T-helper 1 cell treated with Interleukin-12 subunit alpha and Interleukin-12 subunit beta and Interleukin-4 antibody, amounts not matched to agents 30 μg/mL and 1 μg/mL, for 36 hours (primary cell): ENCODE data around the gene GPATCH2L.

Source experiments
- H3K27ac Mint-ChIP-seq: one replicate; pipeline ENCODE4 v1.8.0; 2021; ENCODE audit warnings: mild to moderate bottlenecking, mixed read lengths
- H3K27me3 Mint-ChIP-seq: one replicate; pipeline ENCODE4 v1.8.0; 2021; ENCODE audit warnings: low read depth, mixed read lengths
- H3K36me3 Mint-ChIP-seq: one replicate; pipeline ENCODE4 v1.8.0; 2021; ENCODE audit warnings: low read depth, mixed read lengths
- H3K4me1 Mint-ChIP-seq: one replicate; pipeline ENCODE4 v1.8.0; 2021; ENCODE audit warnings: low read depth, mixed read lengths
- H3K4me3 Mint-ChIP-seq: one replicate; pipeline ENCODE4 v1.8.0; 2021; ENCODE audit warnings: mild to moderate bottlenecking, moderate library complexity, mixed read lengths
- H3K9me3 Mint-ChIP-seq: one replicate; pipeline ENCODE4 v1.8.0; 2021; ENCODE audit warnings: mixed read lengths

Gene GPATCH2L

GRCh38 chr14:76203086-76204001 lies 51.6 kb downstream of the GPATCH2L start:
- Mint-ChIP-seq H3K27ac (no peak overlapping the region), H3K4me3 (no peak overlapping the region), H3K27me3 (no peaks in the 10 kb centered on the region), H3K4me1 (peaks cover 2% of the 10 kb centered on the region), H3K9me3 (no peaks in the 10 kb centered on the region), H3K36me3 (peaks cover 37% of the 10 kb centered on the region)

DNA sequence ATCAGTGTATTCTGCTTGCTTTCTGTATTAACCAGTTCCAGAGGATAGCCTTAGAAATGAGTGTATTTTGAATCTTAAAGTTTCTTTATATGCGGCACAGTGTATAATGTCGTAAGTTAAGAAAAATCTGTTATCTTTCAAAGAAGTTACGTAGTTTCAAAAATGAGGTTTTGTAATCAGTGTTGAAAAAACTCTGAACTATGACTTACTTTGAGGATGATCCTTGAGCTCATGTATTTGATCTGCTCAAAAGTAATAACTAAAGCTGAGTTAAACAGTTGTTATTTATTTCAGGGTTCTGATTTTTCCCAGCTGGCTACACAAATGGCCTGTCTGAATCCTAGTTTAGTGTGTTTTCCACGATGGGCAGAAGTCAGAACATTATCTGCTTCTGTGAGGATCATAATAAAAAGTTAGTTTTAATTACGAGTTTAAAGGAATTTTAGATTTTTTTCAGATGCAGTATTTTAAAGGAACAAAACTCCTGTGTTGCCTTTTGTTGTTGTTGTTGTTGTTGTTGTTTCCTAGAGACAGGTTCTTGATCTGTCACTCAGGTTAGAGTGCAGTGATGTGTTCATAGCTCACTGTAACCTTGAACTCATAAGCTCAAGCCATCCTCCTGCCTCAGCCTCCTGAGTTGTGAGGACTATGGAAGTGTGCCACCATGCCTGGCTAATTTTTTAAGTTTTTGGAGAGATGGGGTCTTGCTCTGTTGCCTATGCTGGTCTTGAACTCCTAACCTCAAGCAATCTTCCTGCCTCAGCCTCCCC lies 52.9 kb downstream of the GPATCH2L start:
- Mint-ChIP-seq H3K4me3 (no peak overlapping the region), H3K36me3 (peaks cover 38% of the 10 kb centered on the region), H3K4me1 (peaks cover 2% of the 10 kb centered on the region), H3K27ac (no peak overlapping the region), H3K9me3 (no peaks in the 10 kb centered on the region), H3K27me3 (no peaks in the 10 kb centered on the region)

GRCh38 chr14:76205708-76206107 lies 54.0 kb downstream of the GPATCH2L start:
- Mint-ChIP-seq H3K9me3 (no peaks in the 10 kb centered on the region), H3K27ac (no peak overlapping the region), H3K4me3 (no peak overlapping the region), H3K27me3 (no peaks in the 10 kb centered on the region), H3K36me3 (peaks cover 33% of the 10 kb centered on the region), H3K4me1 (peaks cover 2% of the 10 kb centered on the region)

DNA sequence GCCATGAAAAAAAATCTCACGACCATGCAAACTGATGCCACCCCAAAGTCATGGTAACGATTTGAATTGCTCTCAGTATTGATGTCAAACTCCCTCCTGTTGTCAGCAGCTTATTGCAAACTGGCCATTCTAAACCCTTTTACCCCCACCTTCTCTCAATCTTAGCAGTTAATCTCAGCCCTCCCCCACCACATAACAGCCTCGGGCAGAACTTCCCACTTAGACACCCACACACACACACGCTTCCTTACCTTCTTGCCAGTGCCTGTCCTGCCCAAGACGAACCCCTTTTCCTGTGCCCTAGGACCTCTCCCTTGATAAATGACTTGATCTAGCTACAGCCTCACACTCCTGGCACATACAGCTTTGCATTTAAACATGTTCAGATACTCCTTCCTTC lies 56.6 kb downstream of the GPATCH2L start:
- Mint-ChIP-seq H3K4me3 (no peak overlapping the region), H3K4me1 (peaks cover 2% of the 10 kb centered on the region), H3K27me3 (no peaks in the 10 kb centered on the region), H3K27ac (no peak overlapping the region), H3K36me3 (peaks cover 18% of the 10 kb centered on the region), H3K9me3 (peaks cover 4% of the 10 kb centered on the region)

DNA sequence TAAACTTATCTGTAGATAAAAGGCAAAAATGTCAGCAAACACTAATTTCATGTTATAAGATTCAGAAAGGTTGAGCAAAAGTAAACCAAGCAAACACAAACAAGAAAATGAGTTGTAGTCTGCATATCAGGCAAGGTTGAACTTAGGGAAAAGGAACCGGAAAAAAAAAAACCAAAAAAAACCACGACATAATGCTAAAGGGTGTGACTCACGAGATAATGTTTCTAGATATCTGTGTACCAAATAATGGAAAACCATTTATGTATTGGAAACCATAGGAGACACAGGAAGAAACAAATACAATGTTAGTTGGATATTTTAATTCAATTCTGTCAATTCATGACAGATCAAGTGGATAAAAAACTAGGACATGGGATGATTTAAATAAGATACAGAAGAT lies 60.5 kb downstream of the GPATCH2L start:
- Mint-ChIP-seq H3K4me3 (no peak overlapping the region), H3K4me1 (no peaks in the 10 kb centered on the region), H3K27ac (no peak overlapping the region), H3K9me3 (peaks cover 4% of the 10 kb centered on the region), H3K36me3 (peaks cover 10% of the 10 kb centered on the region), H3K27me3 (no peaks in the 10 kb centered on the region)

DNA sequence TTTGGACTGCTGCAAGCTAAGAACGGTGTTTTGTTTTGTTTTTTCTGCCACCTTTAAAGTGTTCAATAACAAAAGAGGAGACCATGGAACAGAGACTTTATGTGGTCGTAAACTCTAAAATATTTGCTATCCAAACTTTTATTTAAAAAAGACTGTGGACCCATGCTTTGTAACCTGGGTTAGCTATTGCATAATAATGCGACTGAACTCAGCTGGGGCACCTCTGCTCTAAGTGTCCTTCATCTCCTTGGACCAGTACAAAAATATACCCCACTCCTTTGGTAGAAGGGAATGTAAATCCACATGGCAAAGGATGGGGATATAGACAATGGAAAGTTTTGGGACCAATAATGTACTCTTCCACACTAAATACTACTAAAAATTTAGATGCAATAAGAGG lies 65.5 kb downstream of the GPATCH2L start:
- Mint-ChIP-seq H3K36me3 (peaks cover 4% of the 10 kb centered on the region), H3K4me3 (no peak overlapping the region), H3K27me3 (no peaks in the 10 kb centered on the region), H3K27ac (no peak overlapping the region), H3K9me3 (no peaks in the 10 kb centered on the region), H3K4me1 (no peaks in the 10 kb centered on the region)

DNA sequence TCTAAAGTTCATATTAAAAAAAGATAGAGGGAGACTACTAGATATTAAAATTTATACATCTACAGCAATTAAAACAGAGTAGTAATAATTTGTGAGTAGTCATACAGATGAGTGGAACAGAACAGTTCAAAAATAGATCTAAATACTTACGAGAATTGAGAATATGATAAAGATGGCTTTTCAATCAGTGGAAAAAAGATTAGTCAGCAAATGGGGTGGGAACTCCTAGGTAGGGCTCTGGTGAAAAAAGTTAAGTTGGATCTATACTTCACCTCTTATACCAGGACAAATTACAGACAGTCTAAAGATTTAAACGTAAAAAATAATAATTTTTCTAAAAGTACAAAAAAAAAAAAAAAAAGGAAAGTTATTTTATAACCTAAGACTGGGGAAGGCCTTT lies 66.9 kb downstream of the GPATCH2L start:
- no peaks in the 10 kb centered on the region for H3K9me3 Mint-ChIP-seq
- peaks cover 4% of the 10 kb centered on the region for H3K36me3 Mint-ChIP-seq
- no peaks in the 10 kb centered on the region for H3K4me1 Mint-ChIP-seq
- no peaks in the 10 kb centered on the region for H3K27me3 Mint-ChIP-seq
- H3K4me3 Mint-ChIP-seq = no peak overlapping the region
- H3K27ac Mint-ChIP-seq = no peak overlapping the region

DNA sequence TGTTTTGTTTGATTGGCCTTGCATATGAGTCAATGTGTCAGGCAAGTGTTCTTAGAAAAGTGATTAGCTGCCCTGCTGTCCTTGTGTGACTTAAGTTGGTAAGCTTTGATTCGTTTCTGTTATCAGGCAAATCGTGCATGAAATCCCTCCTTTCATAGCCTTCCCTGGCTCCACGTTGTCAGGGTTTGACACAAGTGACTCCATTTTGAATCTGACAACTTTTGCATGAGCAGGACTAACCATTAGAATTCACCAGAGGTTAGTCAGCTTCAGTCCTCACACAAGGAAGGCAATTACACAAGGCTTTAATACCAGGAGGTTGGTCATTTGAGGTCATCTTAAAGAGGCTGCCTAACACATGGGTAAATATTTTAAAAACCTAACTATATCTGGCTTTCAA lies 68.2 kb downstream of the GPATCH2L start:
- Mint-ChIP-seq H3K36me3 (no peaks in the 10 kb centered on the region), H3K27ac (no peak overlapping the region), H3K27me3 (no peaks in the 10 kb centered on the region), H3K4me1 (no peaks in the 10 kb centered on the region), H3K4me3 (no peak overlapping the region), H3K9me3 (no peaks in the 10 kb centered on the region)

- Mint-ChIP-seq H3K9me3 (no peaks in the 10 kb centered on the region), H3K27ac (no peak overlapping the region), H3K36me3 (no peaks in the 10 kb centered on the region)
Observed at GRCh38 chr14:76227450-76228050, 75.8 kb downstream of the GPATCH2L start.

GRCh38 chr14:76228138-76228537 lies 76.4 kb downstream of the GPATCH2L start:
- Mint-ChIP-seq H3K36me3 (no peaks in the 10 kb centered on the region), H3K4me1 (no peaks in the 10 kb centered on the region), H3K27ac (no peak overlapping the region), H3K4me3 (no peak overlapping the region), H3K9me3 (peaks cover 4% of the 10 kb centered on the region), H3K27me3 (no peaks in the 10 kb centered on the region)

More at GRCh38 chr14:76227450-76228050, 75.8 kb downstream of the GPATCH2L start:
- Mint-ChIP-seq H3K4me3 (no peak overlapping the region), H3K27me3 (no peaks in the 10 kb centered on the region), H3K4me1 (no peaks in the 10 kb centered on the region)

- H3K9me3 Mint-ChIP-seq = peaks cover 14% of the 10 kb centered on the region
- no peak overlapping the region for H3K27ac Mint-ChIP-seq
- H3K4me1 Mint-ChIP-seq = no peaks in the 10 kb centered on the region
- H3K36me3 Mint-ChIP-seq = no peaks in the 10 kb centered on the region
- no peak overlapping the region for H3K4me3 Mint-ChIP-seq
- no peaks in the 10 kb centered on the region for H3K27me3 Mint-ChIP-seq
Observed at GRCh38 chr14:76232800-76233199, 81.1 kb downstream of the GPATCH2L start.

- Mint-ChIP-seq H3K4me3 (no peak overlapping the region), H3K36me3 (no peaks in the 10 kb centered on the region), H3K9me3 (peaks cover 17% of the 10 kb centered on the region), H3K4me1 (no peaks in the 10 kb centered on the region), H3K27me3 (no peaks in the 10 kb centered on the region), H3K27ac (no peak overlapping the region)
Observed at GRCh38 chr14:76235628-76236027, 83.9 kb downstream of the GPATCH2L start.

GRCh38 chr14:76236172-76237130 lies 84.7 kb downstream of the GPATCH2L start:
- Mint-ChIP-seq H3K9me3 (peaks cover 24% of the 10 kb centered on the region), H3K27ac (no peak overlapping the region), H3K4me3 (no peak overlapping the region), H3K27me3 (no peaks in the 10 kb centered on the region), H3K4me1 (no peaks in the 10 kb centered on the region), H3K36me3 (no peaks in the 10 kb centered on the region)
